Measurements from ENCODE around the gene SLC5A10.

SLC5A10 gene

DNA sequence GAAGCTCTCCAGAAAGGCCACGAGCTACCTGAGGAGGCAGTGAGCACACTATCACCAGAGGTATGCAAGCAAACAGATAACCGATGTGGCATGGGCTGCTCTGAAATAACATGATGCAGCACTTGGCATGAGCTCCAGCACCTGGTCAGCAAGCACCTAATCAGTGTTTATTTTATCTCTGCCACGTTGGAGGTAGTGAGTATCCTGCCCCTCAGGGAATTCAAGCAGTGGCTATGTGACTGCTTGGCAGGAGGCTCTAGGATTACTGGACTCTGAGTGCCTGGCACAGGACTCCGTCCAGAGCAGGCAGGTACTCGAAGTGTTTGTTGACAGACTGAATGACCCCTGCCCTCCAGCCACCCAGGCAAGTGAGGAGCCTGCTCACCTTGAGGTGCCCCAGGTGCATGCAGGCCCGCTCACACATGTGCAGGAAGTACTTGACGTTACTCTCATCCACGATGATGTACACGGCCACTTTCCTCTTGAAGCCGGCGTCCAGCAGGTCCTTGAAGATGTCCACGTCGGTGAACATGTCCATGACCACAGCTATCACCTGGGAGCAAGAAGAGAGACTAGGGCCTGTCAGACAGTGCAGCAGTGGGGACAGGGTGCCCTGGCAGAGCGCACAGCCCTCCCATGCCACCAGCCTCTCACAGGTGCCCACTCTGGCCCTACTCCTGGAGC, 36.0 kb downstream of the SLC5A10 start:
- DNase-seq, result no peak

DNA sequence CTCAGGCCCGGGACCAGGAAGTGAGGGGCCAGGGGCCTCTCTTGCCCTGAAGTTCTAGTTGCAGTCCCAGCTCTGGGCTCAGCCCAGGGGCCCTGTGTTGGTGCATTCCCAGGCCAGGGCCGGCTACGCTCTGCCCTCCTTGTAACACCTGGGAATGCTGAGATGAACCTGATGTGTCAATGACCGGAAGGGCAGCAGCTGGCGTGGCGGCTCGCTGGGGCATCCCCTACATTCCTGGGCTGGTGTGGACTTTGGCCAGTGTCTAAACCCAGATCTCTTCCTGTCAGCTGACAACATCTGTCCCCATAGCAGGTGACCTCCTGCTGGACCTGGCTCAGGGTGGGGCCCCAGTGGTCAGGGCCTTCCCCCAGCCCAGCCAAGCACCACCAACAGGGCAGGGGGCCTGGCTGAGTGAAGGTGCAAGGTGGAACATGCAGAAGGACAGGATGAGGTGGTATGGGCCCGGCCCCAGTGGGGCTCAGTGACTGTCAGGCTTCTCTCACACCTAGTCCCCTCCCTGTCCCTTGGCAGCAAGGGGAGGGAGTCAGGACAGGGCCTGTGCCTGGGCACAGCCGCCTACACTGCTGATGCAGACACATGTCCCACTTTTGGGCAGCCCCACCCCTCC, 36.7 kb downstream of the SLC5A10 start:
- no peak for DNase-seq

DNA sequence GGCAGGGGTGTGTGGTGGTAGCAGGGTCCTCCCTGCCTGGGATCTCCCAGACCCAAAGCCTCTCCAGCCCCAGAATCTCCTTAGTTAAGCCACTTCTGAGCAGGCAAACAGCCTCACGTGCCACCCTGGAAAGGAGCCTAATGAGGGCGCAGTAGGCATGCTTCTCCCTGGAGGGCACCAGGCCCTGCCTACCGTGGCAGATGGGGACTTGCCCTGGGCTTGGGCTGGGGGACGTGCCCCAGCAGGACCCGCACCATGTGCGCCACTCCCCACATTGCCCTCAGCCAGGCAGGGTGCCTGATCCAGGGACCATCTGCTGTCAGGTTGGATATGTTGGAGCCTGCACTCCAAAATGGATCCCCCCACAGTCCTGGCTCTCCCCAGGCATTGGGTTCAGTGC, 38.4 kb downstream of the SLC5A10 start:
- no peak for DNase-seq

DNA sequence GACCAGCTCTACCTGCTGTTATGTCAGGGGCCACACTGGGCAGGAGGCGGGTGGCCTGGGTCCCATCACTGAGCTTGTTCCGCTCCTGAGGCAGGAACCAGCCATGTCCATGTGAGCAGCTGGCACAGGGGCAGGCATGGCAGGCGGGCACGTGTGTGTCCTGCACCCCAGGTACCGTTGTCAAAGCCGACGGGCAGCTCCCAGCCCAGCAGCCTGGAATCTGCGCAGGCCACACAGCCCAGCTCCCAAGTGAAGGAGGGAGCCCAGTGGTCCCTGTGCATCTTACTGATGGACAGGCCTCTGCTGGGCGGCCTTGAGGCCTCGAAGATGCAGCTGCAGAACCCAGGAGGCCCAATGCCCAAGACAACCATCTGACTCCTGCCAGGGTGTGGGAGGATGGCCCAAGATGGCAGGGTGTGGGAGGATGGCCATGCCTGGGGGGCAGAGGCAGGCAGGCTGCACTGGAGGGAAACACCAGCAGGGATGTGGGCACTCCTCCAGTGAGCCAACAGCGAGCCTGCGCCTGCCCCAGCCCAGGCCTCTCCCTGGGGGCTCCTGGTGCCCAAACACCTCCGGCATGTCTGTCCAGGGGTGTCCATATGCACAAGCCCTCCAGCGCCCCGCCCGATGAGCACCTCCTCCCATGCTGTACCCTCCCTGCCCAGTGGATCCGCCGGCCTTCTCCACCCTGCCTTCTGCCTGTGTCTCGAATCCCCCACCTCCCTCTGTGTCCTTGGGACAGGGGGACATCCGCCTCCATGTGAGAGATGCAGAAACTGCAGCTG, 39.8 kb downstream of the SLC5A10 start:
- DNase-seq, result no peak

DNA sequence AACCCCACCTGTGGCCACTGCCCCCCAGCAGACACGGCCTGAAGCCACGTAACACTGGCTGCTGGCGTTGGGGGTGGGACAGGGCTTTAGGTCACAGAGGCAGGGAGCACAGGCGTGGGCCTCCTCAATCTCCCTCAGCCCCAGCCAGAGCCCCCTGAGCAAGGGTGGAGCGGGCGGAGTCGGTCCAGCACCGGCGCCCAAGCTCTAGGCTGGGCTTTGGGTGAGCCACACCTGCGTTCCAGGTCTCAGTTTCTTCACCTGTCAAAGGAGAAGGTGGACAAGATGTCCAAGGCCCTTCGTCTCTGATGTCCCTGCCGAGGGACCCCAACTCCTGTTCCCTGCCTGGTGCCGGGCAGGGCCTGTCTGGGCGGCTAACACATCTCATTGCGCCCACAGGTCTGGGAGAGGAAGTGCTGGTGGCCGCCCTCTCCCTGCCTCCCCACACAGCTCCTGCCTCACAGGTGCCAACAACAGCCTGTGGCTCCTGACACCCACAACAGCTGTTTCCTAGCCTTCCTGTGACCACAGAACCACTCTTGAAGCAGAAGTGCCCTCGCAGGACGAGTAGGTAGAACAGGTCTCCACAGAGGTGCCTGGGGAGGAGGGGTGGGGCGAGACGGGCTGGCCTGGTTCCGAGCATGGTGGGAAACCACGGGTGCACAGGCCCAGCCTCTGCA, 40.6 kb downstream of the SLC5A10 start:
- DNase-seq, result no peak

DNA sequence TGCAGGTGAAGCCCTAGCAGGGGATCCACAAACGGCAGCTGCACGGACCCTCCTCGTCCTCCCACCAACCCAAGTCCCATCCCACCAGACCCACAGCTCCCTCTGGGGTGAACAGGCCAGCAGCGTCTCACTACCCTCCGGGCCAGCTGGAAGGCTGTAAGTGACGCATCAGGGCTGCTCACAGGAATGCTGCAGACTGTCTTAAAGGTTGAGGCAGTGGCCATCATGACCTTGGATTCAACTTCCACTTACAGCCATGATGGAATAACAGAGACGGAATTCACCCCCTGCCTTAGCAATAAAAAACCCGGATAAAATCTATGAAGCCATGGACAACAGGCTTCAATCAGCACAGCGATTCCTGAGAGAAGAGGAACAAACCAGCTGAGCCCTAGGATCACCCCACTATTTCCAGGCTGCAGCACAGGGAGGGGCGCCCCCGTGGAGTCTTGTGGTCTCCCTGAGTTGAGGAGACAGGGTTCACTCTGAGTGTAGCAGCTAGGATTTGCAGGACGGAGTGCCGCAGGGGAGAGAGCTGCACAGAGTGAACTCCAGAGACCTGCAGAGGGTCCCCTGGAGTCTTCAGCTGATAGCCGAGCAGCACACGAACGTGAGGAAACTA, 42.1 kb downstream of the SLC5A10 start:
- no peak for DNase-seq

DNA sequence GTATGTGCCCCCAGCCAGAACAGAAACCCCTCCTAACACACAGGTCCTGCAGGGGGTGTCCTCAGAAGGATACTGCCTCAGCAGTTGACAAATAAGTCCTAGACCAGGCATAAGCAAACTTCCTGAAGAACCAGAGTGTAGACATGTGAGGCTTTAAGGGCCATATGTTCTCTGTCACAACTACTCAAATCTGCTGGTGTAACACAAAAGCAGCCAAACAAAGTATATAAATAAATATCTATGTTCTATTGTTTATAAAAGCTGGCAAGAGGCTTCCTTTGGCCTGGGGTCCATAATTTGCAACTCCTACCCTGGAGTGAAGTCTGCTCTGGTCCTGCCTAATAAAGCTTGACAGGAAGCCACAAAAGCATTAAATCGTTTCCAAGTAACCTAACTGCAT, 42.7 kb downstream of the SLC5A10 start:
- DNase-seq, result no peak

DNA sequence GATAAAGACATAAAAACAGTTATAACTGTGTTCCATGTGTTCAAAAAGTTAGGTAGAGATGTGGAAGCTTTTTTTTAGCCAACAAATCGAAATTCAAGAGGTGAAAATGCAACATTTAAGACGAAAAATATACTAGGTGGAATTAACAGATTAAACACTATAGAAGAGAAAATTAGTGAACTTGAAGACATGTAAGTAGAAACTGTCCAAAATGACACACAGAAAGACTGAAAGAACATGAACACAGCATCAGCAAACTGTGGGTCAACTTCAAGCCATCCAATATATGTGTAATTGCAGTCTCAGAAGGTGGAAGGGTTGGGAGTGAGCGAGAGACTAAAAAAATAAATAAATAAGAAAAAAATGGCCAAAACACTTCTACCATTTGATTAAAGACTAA, 43.3 kb downstream of the SLC5A10 start:
- DNase-seq, result no peak

DNA sequence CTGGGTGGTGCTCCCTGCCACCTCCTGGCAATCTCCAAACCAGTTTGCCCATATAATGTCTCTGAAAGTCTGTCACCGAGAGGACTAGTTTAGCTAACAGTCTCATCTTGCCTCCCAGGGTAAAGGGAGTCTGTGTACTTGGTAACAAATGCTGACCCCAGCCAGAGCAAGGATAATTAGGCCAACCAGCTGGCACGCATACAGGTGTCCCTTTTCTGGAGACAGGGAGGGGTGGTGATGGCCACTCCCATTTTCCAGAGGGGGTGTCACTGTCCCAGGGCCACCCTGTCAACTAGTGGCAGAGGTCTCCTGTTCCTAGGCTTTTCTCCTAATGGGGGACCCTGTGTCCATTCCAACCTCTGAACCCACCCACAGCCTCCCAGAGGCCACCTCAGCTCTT, 44.5 kb downstream of the SLC5A10 start:
- DNase-seq, result no peak

DNA sequence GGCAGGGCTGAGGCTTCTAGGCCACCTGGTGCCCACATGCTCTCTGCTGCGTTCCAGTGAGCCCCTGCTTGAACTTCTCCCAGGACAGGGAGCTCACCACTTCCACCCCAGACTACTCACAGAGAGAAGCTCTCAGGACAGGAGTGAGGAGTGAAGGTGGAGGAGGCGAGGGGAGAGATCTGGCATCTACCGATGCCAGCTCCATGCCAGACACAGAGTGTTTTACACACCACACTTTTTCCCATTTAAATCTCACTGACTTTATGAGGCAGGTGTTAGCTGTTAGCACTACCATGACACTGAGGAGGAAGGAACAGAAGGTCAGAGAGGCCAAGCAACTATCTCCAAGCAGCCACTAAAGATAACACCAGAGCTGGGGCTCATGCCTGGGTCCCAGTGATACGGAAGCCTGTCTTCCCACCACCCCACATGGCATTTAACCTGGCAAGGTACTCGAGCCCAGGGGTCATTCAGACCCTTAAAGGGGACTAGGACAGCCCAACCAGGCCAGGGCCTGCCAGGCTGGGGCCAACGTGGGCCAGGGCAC, 45.8 kb downstream of the SLC5A10 start:
- DNase-seq, result no peak

DNA sequence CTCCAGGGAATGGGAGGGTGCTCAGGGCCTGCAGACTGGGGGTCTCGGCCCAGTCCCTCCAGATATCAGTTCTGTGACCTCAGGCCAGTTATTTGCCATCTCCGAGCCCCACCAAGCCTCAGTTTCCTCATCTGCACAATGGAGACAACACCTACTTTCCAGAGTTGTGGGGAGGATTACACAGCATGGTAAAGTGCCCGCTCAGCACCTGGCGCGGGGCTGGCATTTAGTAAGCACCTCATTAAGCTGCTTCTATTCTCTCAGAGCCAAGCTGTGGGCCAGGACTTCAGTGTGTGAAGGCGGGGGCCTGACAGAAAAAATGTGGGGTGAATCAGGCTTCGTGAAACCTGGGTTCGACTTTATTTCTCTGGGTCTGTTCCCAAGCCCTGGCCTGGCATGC, 47.4 kb downstream of the SLC5A10 start:
- DNase-seq, result no peak

DNA sequence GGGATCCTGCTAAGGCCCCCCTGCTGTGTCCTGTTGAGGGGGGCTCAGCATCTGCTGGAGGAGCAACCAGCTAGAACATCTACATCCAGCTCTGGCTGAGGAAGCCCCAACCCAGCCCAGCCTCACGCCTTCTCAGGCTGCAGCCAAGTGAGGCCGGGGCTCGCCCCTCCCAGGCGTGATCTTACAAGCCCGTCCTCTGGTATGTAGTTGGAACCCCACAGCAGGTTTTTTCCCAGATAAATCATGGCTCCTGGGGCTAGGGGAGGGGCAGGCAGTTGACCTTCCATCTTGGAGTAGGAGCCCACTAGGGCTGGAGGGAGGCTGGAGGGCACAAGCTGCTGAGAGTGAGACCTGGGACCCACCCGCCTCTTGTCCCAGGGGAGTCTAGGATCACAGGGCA, 47.9 kb downstream of the SLC5A10 start:
- DNase-seq, result no peak

DNA sequence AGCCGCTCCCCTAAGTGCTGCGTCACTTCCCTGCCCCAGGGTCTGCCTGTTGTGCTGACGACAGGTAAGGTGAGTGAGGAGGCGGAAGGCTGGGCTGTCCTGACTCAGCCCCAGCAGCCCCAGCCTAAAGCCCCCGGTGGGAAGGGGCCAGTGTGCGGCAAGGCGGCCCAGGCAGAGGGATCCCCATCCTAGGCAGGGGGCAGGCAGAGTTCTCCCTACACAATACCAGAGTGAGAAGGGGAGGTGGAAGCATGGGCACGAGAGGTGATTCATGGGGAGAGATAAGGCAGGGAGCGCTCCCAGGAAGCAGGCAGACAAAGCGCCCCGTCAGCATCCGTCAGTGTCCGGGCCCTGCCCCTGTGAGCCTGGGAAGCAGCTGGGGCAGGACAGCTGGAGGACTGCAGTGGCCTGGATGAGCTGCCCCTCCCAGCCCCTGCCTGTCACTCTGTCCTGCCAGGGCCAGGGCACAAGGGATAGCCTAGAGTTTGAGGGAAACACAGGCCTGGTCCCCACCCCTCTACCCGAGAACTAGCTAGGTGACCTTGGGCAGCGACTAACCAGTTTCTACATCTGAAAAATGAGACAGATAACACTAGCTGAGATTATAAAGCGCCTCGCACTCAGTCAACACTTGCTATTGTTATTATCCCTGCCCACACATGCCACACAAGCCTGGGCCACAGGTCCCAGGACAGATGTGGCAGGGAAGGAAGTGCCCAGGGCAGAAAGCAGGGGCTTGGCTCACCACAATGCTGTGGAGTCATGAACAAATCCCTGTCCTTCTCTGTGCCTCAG, 48.8 kb downstream of the SLC5A10 start:
- DNase-seq, result no peak

DNA sequence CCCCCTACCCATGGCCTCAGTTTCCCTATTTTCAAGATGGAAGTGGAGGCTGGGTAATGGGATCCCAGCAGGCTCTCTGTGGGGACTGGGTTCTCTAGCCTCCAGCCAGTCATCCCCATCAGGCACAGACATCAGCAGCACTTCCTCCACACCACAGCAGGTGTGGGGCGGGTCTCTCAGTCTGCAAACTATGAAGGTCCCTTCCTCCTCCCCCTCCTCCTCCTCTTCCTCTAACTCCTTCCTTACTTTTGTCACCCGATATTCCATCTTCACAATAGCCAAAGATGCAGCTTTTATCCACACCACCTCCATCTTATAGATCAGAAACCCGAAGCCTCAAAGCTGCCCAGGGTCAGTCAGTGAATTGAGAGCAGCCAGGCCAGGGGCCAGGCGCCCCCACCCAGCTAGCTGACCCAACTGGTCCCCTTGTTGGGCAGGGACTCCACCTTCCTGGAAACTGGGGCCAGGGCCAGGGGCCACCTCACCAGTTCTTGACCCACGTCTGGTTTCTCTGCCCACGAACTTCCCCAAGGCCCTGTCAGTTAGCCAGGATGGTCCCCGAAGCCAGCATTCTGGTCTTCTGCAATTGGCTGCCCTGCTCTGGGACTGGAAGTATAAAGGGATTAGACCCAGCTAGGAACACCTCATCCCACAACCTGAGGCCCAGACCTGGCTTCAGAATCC, 50.1 kb downstream of the SLC5A10 start:
- DNase-seq, result no peak

DNA sequence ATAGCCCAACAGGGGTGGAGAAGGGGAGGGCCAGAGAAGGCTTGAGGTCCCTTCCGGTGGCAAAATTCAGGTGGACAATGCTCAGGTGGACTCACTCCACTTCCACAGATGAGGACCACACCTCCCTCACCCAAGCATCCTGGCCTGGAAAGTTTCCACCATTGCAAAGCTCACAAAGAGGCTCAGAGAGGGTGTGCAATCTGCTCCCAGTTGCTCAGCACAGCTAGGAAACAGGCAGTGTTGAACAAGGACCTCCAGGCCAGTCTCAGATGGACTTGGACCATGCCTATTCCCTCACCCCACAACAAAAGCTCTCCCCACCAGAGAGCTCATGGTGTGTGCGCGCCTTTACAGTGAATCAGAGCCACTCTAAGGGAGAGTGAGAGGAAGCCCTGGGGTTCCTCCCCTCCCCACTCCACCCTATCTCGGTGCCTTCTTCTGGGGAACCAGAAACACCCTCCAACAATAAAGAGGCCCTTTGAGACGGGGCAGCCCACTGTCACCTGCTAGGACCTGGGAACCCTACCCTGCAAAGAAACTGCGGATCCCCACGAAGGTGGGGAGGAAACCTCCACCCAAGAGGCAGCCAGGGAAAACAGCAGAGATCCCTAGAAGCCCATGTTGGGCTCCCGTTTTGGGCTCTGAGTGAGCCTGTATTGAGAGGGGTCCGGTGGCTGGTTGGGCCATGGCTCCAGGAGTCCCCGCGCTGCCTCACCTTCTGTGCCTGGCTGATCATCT, 51.0 kb downstream of the SLC5A10 start:
- no peak for DNase-seq

DNA sequence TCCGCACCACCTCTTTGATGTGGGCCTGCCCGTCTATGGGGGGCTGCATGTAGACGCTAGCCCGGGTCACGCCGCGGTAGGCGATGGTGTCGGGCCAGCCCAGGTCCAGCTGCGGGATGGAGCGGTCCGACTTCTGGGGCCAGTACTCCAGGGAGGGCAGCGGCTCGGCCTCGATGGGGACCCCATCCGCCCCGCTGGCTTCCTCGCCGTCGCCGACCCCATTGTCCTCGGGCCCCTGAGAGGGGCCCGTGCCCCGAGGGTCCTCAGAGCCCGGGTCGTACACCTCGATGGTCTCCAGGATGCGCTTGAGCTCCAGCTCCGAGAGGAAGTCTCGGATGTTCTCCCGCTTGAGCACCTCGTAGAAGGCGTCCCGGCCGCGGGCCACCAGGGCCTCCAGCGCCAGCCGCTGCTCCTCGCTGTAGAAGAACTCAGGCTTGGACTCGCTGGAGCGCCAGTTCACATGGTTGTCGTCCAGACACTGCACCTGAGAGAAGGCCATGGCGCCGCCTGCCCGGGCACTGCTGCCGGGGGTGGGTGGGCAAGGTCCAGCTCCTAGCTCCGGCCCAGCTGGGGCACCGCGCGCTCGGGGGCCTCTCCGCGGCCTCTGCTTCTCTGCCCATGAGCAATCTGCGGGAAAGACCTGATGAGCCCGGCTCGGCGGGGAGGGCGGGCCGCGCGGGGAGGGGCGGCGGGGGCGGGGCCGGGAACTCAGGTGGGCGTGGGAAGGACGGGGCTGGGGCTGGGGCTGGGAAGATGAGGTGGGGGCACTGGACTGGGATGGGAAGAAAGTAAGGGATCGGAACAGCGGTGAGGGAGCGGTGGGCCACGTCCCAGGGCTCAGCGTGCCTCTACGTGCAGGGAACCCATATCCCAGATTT, 51.8 kb downstream of the SLC5A10 start:
- DNase-seq, result no peak

DNA sequence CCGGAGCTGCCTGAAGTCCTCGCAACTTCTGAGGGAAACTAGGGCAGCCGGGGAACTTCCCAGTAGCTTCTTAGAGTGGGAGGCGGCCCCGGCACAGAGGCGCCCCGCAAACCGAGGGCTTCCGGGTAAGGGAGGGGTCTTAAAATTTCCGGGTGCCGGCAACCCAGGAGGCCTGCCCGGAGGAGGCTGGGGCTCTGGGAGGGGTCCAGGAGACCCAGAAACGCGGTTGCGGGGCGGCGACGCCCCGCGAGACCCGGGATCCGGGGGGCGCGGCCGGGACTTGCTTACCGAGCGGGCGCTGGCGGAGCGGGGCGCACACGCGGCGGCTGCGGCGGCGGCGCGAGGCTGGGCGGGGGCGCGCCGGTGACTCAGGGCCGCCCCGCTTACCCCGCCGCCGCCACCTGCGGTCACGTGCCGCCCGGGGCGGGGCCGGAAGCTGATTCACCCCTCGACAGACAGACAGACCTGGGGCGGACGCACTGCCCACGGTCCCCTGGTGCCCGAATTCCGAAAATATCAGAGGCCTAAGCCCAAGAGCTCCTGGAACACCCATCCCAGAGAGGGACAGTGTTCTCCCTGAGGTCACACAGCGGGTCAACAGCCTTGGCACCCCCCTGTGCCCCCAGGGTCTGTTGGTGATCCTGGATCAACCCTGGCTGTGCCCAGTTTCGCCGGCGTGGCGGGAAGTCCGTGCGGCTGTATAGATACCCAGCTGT, 52.6 kb downstream of the SLC5A10 start, which contains the start of gene FAM83G:
TSS of gene FAM83G (minus strand) at position 344 of the 716 bp plus-strand sequence. CDS start 723 bp downstream, outside the sequence.
- DNase-seq, result no peak

DNA sequence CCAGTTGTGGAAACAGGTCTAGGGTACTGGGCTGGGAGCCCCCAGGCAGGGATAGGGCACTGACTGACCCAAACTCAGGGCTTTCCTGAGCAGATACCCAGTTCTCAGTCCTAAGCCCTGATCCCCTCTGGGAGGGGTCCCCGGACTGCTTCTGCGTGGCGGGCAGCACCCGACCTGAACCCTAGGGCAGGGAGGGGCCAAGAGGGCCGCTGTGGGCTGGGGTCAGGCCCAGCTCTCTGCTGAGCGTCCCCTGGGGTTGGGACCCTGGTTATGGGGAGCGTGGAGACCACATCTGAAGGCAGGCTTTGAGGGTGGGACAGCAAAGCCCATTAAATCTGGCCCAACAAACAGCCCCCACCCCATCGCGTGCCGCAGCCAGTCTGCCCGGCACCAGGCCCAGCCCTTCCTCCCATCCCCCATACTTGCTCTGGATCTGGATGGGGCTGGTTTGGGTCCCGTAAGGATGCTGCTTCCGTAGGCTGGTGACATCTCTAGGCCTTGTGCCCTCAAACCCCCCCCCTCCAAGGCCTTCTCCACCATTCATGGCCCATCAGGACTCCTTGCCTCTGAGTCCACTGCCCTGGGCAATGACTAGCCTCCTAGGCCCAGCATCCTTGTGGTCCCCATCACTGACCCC, 53.3 kb downstream of the SLC5A10 start:
- no peak for DNase-seq

All from SIG-M5 (cell line).